8988T (cell line): ENCODE data around the gene MTHFR.
A peak's percentile ranks its signal among the peaks of the same experiment; 100 is the strongest.

Experiments
- DNase-seq: peaks from one replicate; pipeline ENCODE4 v3.0.0; 2011

Gene MTHFR

DNA sequence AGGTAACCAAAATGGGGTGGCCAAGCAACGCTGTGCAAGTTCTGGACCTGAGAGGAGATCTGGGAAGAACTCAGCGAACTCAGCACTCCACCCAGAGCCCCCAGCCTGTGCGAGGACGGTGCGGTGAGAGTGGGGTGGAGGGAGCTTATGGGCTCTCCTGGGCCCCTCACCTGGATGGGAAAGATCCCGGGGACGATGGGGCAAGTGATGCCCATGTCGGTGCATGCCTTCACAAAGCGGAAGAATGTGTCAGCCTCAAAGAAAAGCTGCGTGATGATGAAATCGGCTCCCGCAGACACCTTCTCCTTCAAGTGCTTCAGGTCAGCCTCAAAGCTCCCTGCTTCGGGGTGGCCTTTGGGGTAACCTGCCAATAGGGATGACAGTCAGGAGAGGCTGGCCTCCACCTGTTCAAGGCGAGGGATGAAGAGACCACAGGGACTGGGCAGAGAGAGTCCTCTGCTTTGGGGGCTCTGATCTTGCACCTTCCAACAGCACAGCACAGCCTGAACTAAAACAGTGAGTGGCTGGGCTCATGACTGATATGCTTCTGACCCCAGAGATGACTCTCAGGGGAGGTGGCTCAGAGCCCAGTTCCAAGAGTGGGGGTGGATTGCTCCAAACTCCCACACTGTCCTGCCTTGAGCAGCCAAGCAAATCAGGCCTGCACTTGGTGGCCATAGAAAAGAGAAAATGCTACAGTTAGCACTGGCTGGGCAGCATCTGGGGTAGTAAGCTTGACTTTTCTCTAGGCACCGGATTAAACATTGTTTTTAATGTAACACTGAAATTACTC, 9.5 kb downstream of the MTHFR start:
- DNase-seq: no peak

DNA sequence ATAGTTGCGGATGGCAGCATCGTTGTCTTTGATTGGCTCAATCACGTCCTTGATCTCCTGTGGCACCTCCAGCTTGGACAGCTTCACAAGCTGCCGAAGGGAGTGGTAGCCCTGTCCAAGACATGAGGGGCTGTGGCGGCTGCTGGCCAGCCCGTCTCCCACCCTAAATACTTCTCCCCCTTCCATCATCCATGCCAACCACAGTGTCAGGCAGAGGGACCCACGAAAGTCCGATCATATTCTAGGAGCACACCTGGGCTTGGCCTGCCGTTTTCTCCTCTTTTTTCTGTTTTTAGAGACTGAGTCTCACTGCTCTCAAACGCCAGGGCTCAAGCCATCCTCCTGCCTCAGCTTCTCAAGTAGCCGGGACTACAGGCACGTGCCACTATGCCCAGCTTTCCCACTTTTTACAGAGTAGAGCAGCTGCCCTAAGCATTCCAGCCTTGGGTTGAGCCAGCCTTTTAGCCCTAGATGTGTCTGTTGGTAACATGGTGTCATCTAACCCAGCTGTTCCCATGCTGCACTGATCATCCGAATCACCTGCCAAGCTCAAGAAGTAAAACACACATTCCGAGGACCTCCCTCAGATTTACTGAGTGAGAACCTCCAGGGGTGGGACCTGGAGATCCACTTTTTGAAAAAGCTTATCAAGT, 10.4 kb downstream of the MTHFR start:
- DNase-seq: no peak

GRCh38 chr1:11794446-11795237, 11.1 kb downstream of the MTHFR start:
- DNase-seq: no peak

DNA sequence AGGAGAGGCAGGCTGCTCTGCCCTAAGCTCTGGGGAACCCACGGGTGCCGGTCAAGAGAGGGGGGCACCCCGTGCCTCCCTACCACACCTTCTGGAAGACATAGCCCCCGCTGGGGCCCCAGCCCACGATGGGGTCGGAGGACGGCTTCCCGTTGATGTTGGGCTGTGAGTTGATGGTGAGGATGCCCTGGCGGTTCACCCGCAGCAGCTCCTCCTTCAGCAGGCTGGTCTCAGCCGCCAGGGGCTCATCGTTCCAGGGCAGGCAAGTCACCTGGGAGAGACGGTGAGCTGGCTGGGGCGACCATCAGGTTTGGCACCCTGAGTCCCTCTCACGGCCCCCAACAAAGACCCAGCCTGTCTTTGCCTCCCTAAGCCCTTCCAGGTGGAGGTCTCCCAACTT, 11.9 kb downstream of the MTHFR start:
- DNase-seq: no peak

GRCh38 chr1:11792106-11792505, 13.7 kb downstream of the MTHFR start:
- no peak for DNase-seq

GRCh38 chr1:11790880-11791715, 14.7 kb downstream of the MTHFR start:
- no peak for DNase-seq

- DNase-seq: no peak
These were observed 15.5 kb downstream of the MTHFR start for GRCh38 chr1:11790101-11790879.

DNA sequence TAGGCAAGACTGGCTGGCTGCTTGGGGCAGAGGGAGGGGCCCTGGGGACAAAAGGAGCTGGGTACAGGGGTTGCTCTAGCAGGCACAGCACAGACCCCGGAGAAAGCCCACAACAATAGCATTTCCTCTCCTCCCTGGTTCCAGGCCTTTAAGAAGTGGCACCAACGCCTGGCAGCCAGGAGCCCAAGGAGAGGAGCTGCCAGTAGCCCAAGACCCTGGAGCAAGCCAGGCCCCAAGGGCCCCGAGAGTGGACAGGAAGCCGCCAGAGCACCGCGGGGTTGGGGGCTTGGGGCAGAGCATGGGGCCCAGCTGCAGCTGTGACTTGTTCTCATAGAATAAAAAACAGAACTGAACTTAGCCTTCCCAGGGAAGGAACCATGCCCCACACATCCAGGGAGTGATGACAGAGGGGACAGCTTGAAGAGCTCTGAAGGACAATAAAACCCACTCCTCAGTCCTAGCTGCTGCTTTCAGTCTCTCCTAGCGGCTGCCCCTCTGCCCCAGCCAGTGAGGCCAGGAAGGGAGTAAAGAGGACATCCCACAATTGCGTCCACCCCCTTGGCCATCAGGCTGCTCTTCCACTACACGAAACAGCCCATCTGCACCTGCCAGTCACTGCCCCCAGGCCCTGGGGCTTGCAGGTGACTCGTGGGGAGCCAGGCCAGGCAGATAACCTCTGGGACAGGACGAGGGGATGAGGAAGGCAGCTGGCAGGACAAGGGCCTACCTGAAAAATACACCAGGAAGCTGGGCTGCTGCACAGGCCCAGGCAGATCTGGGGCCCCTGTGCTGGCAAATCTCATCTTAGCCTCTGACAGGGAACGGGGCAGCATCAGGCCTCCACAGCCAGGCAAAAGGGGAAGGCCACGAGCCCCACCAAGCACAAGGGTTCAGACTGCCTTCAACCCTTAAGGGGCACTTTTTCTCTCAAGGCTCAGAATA, 16.4 kb downstream of the MTHFR start:
- no peak for DNase-seq

- no peak for DNase-seq
These were observed 17.2 kb downstream of the MTHFR start for GRCh38 chr1:11788549-11789053.

GRCh38 chr1:11787804-11788436, 17.8 kb downstream of the MTHFR start:
- no peak for DNase-seq

DNA sequence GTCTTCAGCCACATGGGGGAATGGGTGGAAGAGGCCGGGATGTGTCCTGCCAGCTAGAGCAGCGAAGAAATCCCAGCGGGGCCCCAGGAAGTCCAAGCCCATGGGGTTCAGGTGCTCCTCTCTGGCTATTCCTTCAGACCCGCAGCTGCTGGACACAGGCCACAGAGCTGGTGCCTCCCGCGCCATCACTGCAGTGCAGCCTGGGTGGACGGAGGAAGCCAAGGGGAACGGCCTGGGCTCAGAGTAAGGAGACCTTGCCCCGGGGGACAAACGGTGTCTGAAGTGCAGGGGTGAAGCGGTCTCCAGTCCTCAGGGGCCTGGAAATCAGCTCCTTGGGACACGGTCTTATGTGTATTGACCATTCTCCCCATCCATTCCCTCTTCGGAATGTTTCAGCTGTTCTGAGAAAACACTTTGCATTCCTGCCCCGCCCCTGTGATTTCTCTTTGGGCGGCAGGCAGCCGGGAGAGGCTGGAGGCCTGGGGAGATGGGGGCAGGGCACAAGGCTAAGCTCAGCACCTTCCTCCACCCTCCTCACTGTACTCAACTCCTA, 18.4 kb downstream of the MTHFR start:
- no peak for DNase-seq

GRCh38 chr1:11786168-11786567, 19.6 kb downstream of the MTHFR start:
- no peak for DNase-seq

DNA sequence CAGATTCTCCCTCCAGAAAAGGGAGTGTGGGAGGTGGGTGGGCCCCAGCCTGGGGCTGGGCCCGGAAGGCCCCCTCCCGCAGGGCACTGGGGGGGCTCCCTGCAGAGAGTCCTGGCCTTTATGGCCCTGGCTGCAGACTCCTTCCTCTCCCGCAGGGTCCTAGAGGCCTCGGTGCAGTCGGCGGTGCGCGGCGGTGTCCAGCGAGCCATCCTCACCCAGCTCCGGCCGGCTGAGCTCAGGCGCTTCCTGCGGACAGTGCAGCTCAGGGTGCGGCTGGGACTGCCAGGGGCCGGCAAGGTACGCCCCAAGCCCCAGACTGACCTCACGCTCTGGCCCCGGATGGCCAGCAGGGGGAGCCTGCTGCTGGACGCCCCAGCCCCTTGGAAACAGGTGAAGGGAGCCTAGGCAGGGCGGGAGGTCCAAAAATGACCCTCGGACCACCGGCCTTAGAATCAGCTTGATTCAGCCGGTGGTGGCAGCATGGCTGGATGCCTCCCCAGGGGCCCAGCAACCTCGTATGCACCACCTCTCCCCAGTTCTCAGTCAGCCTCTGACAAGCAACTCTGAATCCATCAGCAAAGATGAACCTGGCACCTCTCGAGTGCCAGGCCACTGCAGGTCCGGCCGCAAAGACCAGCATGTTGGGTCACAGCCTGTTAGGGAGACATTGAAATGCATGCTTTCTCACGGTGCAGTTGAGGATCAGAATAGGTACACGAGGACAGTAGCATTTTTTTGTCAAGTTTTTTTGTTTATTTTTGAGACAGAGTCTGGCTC, 20.6 kb downstream of the MTHFR start:
- DNase-seq: peak; percentile 70

DNA sequence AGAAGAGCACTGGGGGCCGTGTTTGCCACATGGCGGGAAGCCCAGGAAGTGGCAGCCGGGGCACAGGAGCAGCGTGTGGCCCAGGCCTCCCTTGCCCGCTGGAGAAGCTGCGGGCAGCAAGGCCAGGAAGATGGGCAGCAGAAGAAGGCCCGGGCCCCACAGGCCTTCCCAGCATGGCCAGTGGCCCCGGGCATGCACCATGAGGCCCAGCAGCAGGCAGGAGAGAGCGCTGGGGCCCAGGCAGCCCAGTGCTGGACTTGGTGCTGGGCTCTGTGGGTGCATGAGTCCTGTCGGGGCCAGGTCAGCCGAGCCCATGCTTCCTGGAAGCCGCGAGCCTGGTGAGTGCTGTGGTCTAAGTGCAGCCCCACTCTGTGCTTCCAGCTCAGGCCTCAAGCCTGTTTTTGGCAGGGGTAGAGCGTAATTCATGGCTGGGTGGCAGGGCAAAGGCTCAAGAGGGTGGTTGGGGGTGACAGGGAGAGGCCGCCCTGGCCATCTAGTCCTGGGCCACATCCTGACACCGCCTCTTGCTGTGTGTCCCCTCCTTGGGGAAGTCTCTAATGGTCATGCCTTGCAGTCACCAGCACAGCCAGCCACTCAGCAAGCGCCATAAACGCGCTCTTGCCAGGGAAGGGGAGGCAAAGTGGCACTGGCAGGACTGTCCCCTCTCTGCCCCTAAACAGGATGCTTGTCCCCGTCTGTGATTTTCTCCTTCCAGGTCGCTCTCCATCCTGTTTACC, 21.3 kb downstream of the MTHFR start:
- no peak for DNase-seq

GRCh38 chr1:11783556-11783955, 22.2 kb downstream of the MTHFR start:
- no peak for DNase-seq

GRCh38 chr1:11782127-11782708, 23.5 kb downstream of the MTHFR start:
- no peak for DNase-seq

- no peak for DNase-seq
These were observed 24.5 kb downstream of the MTHFR start for GRCh38 chr1:11781297-11781696.
